Right lobe of liver (tissue), 4 donors: ENCODE data around the gene ADARB1.

Source experiments
- CTCF ChIP-seq, 4 donors: fragments of 200-600 bp in 3 of 4; fragments of 450-650 bp in 1 of 4; IDR thresholded peaks; one replicate each; pipeline versions ENCODE4 v1.5.1 to v1.8.0; 2016 to 2022; ENCODE audit warnings: antibody characterized with exemption in 4 of 4, mild to moderate bottlenecking in 2 of 4
- POLR2A ChIP-seq: fragments of 450-650 bp; IDR thresholded peaks from one replicate; pipeline ENCODE4 v1.6.1; 2017; ENCODE audit warnings: antibody characterized with exemption, mild to moderate bottlenecking
- donor health status: DM: no; HTN: no; CAD: no.
- donor health status: DM: no; HTN: no; CAD: no.
- donor health status: DM: no; HTN: yes; CAD: no.

- TF ChIP-seq CTCF (IDR thresholded peaks at IDR 0.05) (no peak), POLR2A (no peak)
Observed at GRCh38 chr21:45146801-45147200, 72.4 kb downstream of the ADARB1 start.
